CD14-positive monocyte (primary cell): Measurements from ENCODE around the gene CTSS. TPM values are rescaled to one million over a fixed set of nuclear protein-coding genes. Genes with fewer than 3 reads are reported as not detected.
A peak's percentile ranks its signal among the peaks of the same experiment; 100 is the strongest.

ENCODE experiments used
- DNase-seq, 3 donors: peaks; one replicate each; pipeline ENCODE4 v3.0.0-alpha.2; 2011 to 2022
- H2AFZ ChIP-seq: 2 replicates; pipeline ENCODE4 v1.6.0; 2012; ENCODE audit warnings: mild to moderate bottlenecking, low read depth, low read length, inconsistent platforms; ENCODE audit not compliant: insufficient read depth, poor library complexity, severe bottlenecking
- H3K27ac ChIP-seq, 2 donors: 1 replicate in 1 of 2; 2 replicates in 1 of 2; pipeline ENCODE4 v1.5.1; 2012 to 2013; ENCODE audit warnings: low read length in 2 of 2, control low read depth in 1 of 2, inconsistent platforms in 1 of 2, low read depth in 1 of 2, mild to moderate bottlenecking in 1 of 2
- H3K27me3 ChIP-seq, 2 donors: one replicate each; pipeline versions ENCODE4 v1.6.0 to v1.6.1; 2011 to 2013; ENCODE audit warnings: low read length in 2 of 2; ENCODE audit not compliant: control insufficient read depth in 2 of 2, insufficient read depth in 2 of 2
- H3K36me3 ChIP-seq, 2 donors: replicated peaks in 1 of 2; 1 replicate in 1 of 2; 2 replicates in 1 of 2; pipeline versions ENCODE4 v1.5.1 to v1.6.1; 2012 to 2013; ENCODE audit warnings: low read length in 2 of 2, control low read depth in 1 of 2, inconsistent platforms in 1 of 2, mild to moderate bottlenecking in 1 of 2; ENCODE audit not compliant: insufficient read depth in 2 of 2, control insufficient read depth in 1 of 2
- H3K4me1 ChIP-seq, 2 donors: 1 replicate in 1 of 2; 2 replicates in 1 of 2; pipeline versions ENCODE4 v1.5.1 to v1.6.1; 2012 to 2013; ENCODE audit warnings: low read length in 2 of 2, control low read depth in 1 of 2, inconsistent platforms in 1 of 2, mild to moderate bottlenecking in 1 of 2, moderate library complexity in 1 of 2; ENCODE audit not compliant: insufficient read depth in 2 of 2, control insufficient read depth in 1 of 2
- H3K4me2 ChIP-seq: replicated peaks from 2 replicates; pipeline ENCODE3; 2012; ENCODE audit warnings: low read length, moderate library complexity, mild to moderate bottlenecking; ENCODE audit not compliant: poor library complexity, severe bottlenecking; ENCODE audit errors: extremely low read depth
- H3K4me3 ChIP-seq, 3 experiments: fragments of 200-600 bp in 1 of 3; sonication (generic) in 1 of 3; replicated peaks in 1 of 3; 1 replicate in 2 of 3; 2 replicates in 1 of 3; pipeline ENCODE4 v1.5.1; 2011 to 2013; ENCODE audit warnings: low read length in 3 of 3, mild to moderate bottlenecking in 3 of 3, control low read depth in 2 of 3, low read depth in 2 of 3, inconsistent platforms in 1 of 3, moderate library complexity in 1 of 3
- H3K79me2 ChIP-seq: 2 replicates; pipeline ENCODE4 v1.6.0; 2012; ENCODE audit warnings: mild to moderate bottlenecking, control low read depth, inconsistent platforms, low read length, moderate library complexity; ENCODE audit not compliant: insufficient read depth
- H3K9ac ChIP-seq: 2 replicates; pipeline ENCODE4 v1.6.0; 2017; ENCODE audit warnings: low read length, mild to moderate bottlenecking; ENCODE audit not compliant: insufficient read depth, poor library complexity, severe bottlenecking
- H3K9me3 ChIP-seq, 2 donors: replicated peaks in 1 of 2; 1 replicate in 1 of 2; 2 replicates in 1 of 2; pipeline versions ENCODE4 v1.5.1 to v1.6.1; 2012 to 2013; ENCODE audit warnings: low read length in 2 of 2, control low read depth in 1 of 2; ENCODE audit not compliant: control insufficient read depth in 1 of 2, insufficient read depth in 1 of 2
- H4K20me1 ChIP-seq: 2 replicates; pipeline ENCODE4 v1.6.0; 2012; ENCODE audit warnings: mild to moderate bottlenecking, low read length, control low read depth, moderate library complexity; ENCODE audit not compliant: insufficient read depth
- H3K27ac Mint-ChIP-seq, 7 donors: one replicate each; pipeline ENCODE4 v1.8.0; 2020; ENCODE audit warnings: mild to moderate bottlenecking in 7 of 7, mixed read lengths in 7 of 7, moderate library complexity in 6 of 7, inconsistent platforms in 2 of 7
- H3K27me3 Mint-ChIP-seq, 3 donors: one replicate each; pipeline ENCODE4 v1.8.0; 2021 to 2022; ENCODE audit warnings: low read depth in 3 of 3, mild to moderate bottlenecking in 3 of 3, mixed read lengths in 3 of 3, moderate library complexity in 3 of 3, inconsistent platforms in 1 of 3
- H3K36me3 Mint-ChIP-seq, 2 donors: one replicate each; pipeline ENCODE4 v1.8.0; 2020; ENCODE audit warnings: mixed read lengths in 2 of 2, inconsistent platforms in 1 of 2, mild to moderate bottlenecking in 1 of 2
- H3K4me1 Mint-ChIP-seq: one replicate; pipeline ENCODE4 v1.8.0; 2020; ENCODE audit warnings: mild to moderate bottlenecking, mixed read lengths
- H3K4me3 Mint-ChIP-seq, 2 donors: one replicate each; pipeline ENCODE4 v1.8.0; 2020; ENCODE audit warnings: mild to moderate bottlenecking in 2 of 2, mixed read lengths in 2 of 2, moderate library complexity in 1 of 2
- H3K9me3 Mint-ChIP-seq, 7 donors: one replicate each; pipeline ENCODE4 v1.8.0; 2020 to 2022; ENCODE audit warnings: mixed read lengths in 7 of 7, mild to moderate bottlenecking in 6 of 7, moderate library complexity in 6 of 7, inconsistent platforms in 2 of 7
- WGBS: methylation state at CpG from one replicate; pipeline ENCODE4 v1.1.5; 2013; ENCODE audit warnings: missing lambda C conversion rate; ENCODE audit not compliant: insufficient coverage; 5-methylcytosine and 5-hydroxymethylcytosine counted together
- intact Hi-C, 2 donors: fragments of 100-400 bp; cut with micrococcal nuclease; formaldehyde crosslinking; loops; one replicate each; pipeline versions ENCODE4 v1.15.0 to v1.15.1; 2023
- polyA plus RNA-seq, 3 donors: library from polyadenylated mRNA; depleted of rRNA in 1 of 3; unstranded in 2 of 3; stranded (reverse) in 1 of 3; fragments of 300-500 nt in 2 of 3; fragments of >200 nt in 1 of 3; fragmentation: Illumina TruSeq in 2 of 3; gene quantifications; 1 replicate in 2 of 3; 2 replicates in 1 of 3; pipeline ENCODE4 v1.2.3, GENCODE V29; 2012 to 2021
- TF ChIP-seq, protein P1 (sequence below): fragments of 200-600 bp; IDR thresholded peaks from one replicate; pipeline ENCODE4 v1.8.0; 2022; ENCODE audit warnings: antibody characterized with exemption, mild to moderate bottlenecking

Gene CTSS
- polyA plus RNA-seq, 3 donors: 2,349 to 6,327 (median 5,201) TPM

GRCh38 chr1:150787455-150787854, 21.9 kb upstream of the CTSS start:
- Mint-ChIP-seq H3K4me1 (peaks cover 67% of the 10 kb centered on the region), H3K36me3 (peaks cover 5% of the 10 kb centered on the region in 2 donors), H3K4me3 (peak overlapping the region in 1 of 2 donors; percentile 44), H3K27ac (peak overlapping the region in 6 of 7 donors; percentile 87 to 96 (median 92)), H3K9me3 (no peaks in the 10 kb centered on the region), H3K27me3 (peaks cover 0 to 3% (median 0%) of the 10 kb centered on the region in 3 donors)
- no peak for DNase-seq
- no peaks in the 10 kb centered on the region for H3K9me3 ChIP-seq
- H3K4me1 ChIP-seq: peaks cover 63 to 66% of the 10 kb centered on the region in 2 donors
- no peak overlapping the region for H2AFZ ChIP-seq
- intact Hi-C loops: no loop called here
- peaks cover 16% of the 10 kb centered on the region for H3K79me2 ChIP-seq
- H3K9ac ChIP-seq: no peak overlapping the region
- H3K4me2 ChIP-seq: peak overlapping the region; percentile 54
- no peaks in the 10 kb centered on the region for H3K36me3 ChIP-seq
- no peaks in the 10 kb centered on the region for H3K27me3 ChIP-seq
- no peaks in the 10 kb centered on the region for H4K20me1 ChIP-seq
- TF ChIP-seq, protein P1, sequence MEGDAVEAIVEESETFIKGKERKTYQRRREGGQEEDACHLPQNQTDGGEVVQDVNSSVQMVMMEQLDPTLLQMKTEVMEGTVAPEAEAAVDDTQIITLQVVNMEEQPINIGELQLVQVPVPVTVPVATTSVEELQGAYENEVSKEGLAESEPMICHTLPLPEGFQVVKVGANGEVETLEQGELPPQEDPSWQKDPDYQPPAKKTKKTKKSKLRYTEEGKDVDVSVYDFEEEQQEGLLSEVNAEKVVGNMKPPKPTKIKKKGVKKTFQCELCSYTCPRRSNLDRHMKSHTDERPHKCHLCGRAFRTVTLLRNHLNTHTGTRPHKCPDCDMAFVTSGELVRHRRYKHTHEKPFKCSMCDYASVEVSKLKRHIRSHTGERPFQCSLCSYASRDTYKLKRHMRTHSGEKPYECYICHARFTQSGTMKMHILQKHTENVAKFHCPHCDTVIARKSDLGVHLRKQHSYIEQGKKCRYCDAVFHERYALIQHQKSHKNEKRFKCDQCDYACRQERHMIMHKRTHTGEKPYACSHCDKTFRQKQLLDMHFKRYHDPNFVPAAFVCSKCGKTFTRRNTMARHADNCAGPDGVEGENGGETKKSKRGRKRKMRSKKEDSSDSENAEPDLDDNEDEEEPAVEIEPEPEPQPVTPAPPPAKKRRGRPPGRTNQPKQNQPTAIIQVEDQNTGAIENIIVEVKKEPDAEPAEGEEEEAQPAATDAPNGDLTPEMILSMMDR: no peak
- peak overlapping the region in 1 of 2 donors; percentile 82 for H3K27ac ChIP-seq
- H3K4me3 ChIP-seq: peak overlapping the region in 1 of 3 experiments; percentile 57

GRCh38 chr1:150780510-150780909, 14.9 kb upstream of the CTSS start:
- Mint-ChIP-seq H3K4me3 (peak overlapping the region; percentile 0 to 79), H3K36me3 (peaks cover 0 to 2% of the 10 kb centered on the region in 2 donors), H3K27ac (peak overlapping the region; percentile 4 to 82 (median 68)), H3K9me3 (no peaks in the 10 kb centered on the region), H3K27me3 (peaks cover 0 to 1% (median 0%) of the 10 kb centered on the region in 3 donors), H3K4me1 (peaks cover 54% of the 10 kb centered on the region)
- Histone ChIP-seq H3K36me3 (no peaks in the 10 kb centered on the region), H3K4me2 (peak overlapping the region; percentile 48), H2AFZ (no peak overlapping the region), H3K27me3 (no peaks in the 10 kb centered on the region), H4K20me1 (no peaks in the 10 kb centered on the region), H3K9ac (no peak overlapping the region), H3K79me2 (peaks cover 4% of the 10 kb centered on the region), H3K4me1 (peaks cover 51 to 58% of the 10 kb centered on the region in 2 donors), H3K9me3 (no peaks in the 10 kb centered on the region), H3K4me3 (peak overlapping the region in 1 of 3 experiments; percentile 35), H3K27ac (peak overlapping the region in 1 of 2 donors; percentile 75)
- whole genome bisulfite sequencing: 20% methylated on average over 1 of the region's 3 CpGs
- intact Hi-C loops: no loop called here
- TF ChIP-seq, protein P1: no peak
- DNase-seq: peak in 1 of 3 donors; percentile 35
